ENCODE results near the gene HECW1. TPM values are rescaled to one million over a fixed set of nuclear protein-coding genes. Genes with fewer than 3 reads are reported as not detected.

The HECW1 gene
- total RNA-seq, 3 donors from 2014 or later (not counting 1 experiment from before 2014, with no cell fraction given): not detected

DNA sequence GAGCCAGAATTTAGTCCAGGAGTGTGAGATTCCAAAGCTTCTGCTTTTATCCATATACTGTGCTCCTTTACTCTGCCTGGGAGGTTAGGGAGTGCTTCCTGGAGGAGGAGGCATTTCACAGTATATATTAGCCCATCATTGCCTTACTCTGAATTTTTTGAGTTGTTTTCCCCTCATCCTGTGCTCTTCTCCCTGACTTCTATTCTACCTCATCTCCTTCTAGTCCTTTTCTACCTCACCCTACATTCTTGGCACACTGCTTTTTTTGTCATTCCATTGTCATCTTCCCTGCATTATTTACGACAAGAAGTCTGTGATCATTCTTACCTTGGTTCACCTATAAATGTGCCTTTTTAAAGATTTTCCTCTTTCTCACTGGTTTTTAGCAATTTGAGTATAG lies 491.8 kb downstream of the HECW1 start:
- Histone ChIP-seq H3K9me3 (ENCODE audit: control insufficient read depth, insufficient read depth, low read length) (no peaks in the 10 kb centered on the region), H3K27ac (ENCODE audit: low read length) (peak overlapping the region; percentile 11), H3K4me1 (ENCODE audit: control insufficient read depth, insufficient read depth, low read length) (peaks cover 25% of the 10 kb centered on the region), H3K36me3 (ENCODE audit: control insufficient read depth, insufficient read depth, low read length) (peaks cover 67% of the 10 kb centered on the region), H3K27me3 (ENCODE audit: control insufficient read depth, insufficient read depth, low read length) (no peaks in the 10 kb centered on the region), H3K4me3 (ENCODE audit: low read length) (no peak overlapping the region)
- no peak for DNase-seq
- TF ChIP-seq, protein P1, sequence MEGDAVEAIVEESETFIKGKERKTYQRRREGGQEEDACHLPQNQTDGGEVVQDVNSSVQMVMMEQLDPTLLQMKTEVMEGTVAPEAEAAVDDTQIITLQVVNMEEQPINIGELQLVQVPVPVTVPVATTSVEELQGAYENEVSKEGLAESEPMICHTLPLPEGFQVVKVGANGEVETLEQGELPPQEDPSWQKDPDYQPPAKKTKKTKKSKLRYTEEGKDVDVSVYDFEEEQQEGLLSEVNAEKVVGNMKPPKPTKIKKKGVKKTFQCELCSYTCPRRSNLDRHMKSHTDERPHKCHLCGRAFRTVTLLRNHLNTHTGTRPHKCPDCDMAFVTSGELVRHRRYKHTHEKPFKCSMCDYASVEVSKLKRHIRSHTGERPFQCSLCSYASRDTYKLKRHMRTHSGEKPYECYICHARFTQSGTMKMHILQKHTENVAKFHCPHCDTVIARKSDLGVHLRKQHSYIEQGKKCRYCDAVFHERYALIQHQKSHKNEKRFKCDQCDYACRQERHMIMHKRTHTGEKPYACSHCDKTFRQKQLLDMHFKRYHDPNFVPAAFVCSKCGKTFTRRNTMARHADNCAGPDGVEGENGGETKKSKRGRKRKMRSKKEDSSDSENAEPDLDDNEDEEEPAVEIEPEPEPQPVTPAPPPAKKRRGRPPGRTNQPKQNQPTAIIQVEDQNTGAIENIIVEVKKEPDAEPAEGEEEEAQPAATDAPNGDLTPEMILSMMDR (IDR thresholded peaks at IDR 0.05): no peak
- Mint-ChIP-seq H3K27ac (peak overlapping the region; percentile 29 to 77), H3K36me3 (peaks cover 23% of the 10 kb centered on the region), H3K27me3 (ENCODE audit: low read depth in 2 of 2) (no peaks in the 10 kb centered on the region), H3K4me1 (peaks cover 44 to 47% of the 10 kb centered on the region in 2 donors), H3K4me3 (peak overlapping the region; percentile 61), H3K9me3 (no peaks in the 10 kb centered on the region)
- 91% methylated on average over 1 of the region's 1 CpG for whole genome bisulfite sequencing (ENCODE audit: insufficient coverage)
- intact Hi-C loops (cut with micrococcal nuclease): no loop called here
- ATAC-seq: no peak

GRCh38 chr7:43609097-43609496 lies 496.6 kb downstream of the HECW1 start:
- Histone ChIP-seq H3K27ac (ENCODE audit: low read length) (no peak overlapping the region), H3K36me3 (ENCODE audit: control insufficient read depth, insufficient read depth, low read length) (peaks cover 58% of the 10 kb centered on the region), H3K27me3 (ENCODE audit: control insufficient read depth, insufficient read depth, low read length) (no peaks in the 10 kb centered on the region), H3K4me1 (ENCODE audit: control insufficient read depth, insufficient read depth, low read length) (peaks cover 32% of the 10 kb centered on the region), H3K9me3 (ENCODE audit: control insufficient read depth, insufficient read depth, low read length) (no peaks in the 10 kb centered on the region), H3K4me3 (ENCODE audit: low read length) (no peak overlapping the region)
- intact Hi-C loops (cut with micrococcal nuclease): no loop called here
- Mint-ChIP-seq H3K27me3 (ENCODE audit: low read depth in 2 of 2) (no peaks in the 10 kb centered on the region), H3K27ac (peak overlapping the region; percentile 76 to 77), H3K4me3 (peak overlapping the region; percentile 1), H3K9me3 (no peaks in the 10 kb centered on the region), H3K4me1 (peaks cover 65 to 67% of the 10 kb centered on the region in 2 donors), H3K36me3 (peaks cover 23% of the 10 kb centered on the region)
- 100% methylated on average over 1 of the region's 2 CpGs for WGBS (ENCODE audit: insufficient coverage)
- ATAC-seq (no peak), DNase-seq (peak in 1 of 2 donors; percentile 14)
- TF ChIP-seq, protein P1 (IDR thresholded peaks at IDR 0.05): no peak

- no peaks in the 10 kb centered on the region for H3K27me3 ChIP-seq (ENCODE audit: control insufficient read depth, insufficient read depth, low read length)
- Mint-ChIP-seq H3K27ac (no peak overlapping the region), H3K4me3 (no peak overlapping the region), H3K36me3 (peaks cover 18% of the 10 kb centered on the region), H3K4me1 (peaks cover 63 to 64% of the 10 kb centered on the region in 2 donors), H3K9me3 (no peaks in the 10 kb centered on the region), H3K27me3 (ENCODE audit: low read depth in 2 of 2) (no peaks in the 10 kb centered on the region)
- TF ChIP-seq, protein P1 (IDR thresholded peaks at IDR 0.05): no peak
- peaks cover 74% of the 10 kb centered on the region for H3K36me3 ChIP-seq (ENCODE audit: control insufficient read depth, insufficient read depth, low read length)
- intact Hi-C loops (cut with micrococcal nuclease): no loop called here
- WGBS (ENCODE audit: insufficient coverage): 91% methylated on average over 4 of the region's 5 CpGs
- peaks cover 38% of the 10 kb centered on the region for H3K4me1 ChIP-seq (ENCODE audit: control insufficient read depth, insufficient read depth, low read length)
- no peak overlapping the region for H3K4me3 ChIP-seq (ENCODE audit: low read length)
- no peak for DNase-seq
- no peak for ATAC-seq
- H3K9me3 ChIP-seq (ENCODE audit: control insufficient read depth, insufficient read depth, low read length): no peaks in the 10 kb centered on the region
- H3K27ac ChIP-seq (ENCODE audit: low read length): no peak overlapping the region
Observed at GRCh38 chr7:43612128-43612527, 499.7 kb downstream of the HECW1 start.

All from natural killer cell (primary cell).